ENCODE data around the gene SEMA3F. TPM values are rescaled to one million over a fixed set of nuclear protein-coding genes. Genes with fewer than 3 reads are reported as not detected.

Gene SEMA3F
- total and polyA plus RNA-seq, 4 donors = 0.60 to 4.8 (median 2.1) TPM

- no peak for DNase-seq (ENCODE audit: low spot score)
- WGBS = 24% methylated on average over 2 of the region's 2 CpGs
- no peaks in the 10 kb centered on the region for H3K9me3 ChIP-seq (ENCODE audit: control insufficient read depth in 4 of 4, low read length in 3 of 4)
- H3K4me1 ChIP-seq (ENCODE audit: control insufficient read depth in 4 of 4, insufficient read depth in 4 of 4, low read length in 3 of 4) = peaks cover 2 to 19% (median 10%) of the 10 kb centered on the region in 4 donors
- no peak overlapping the region for H3K27ac ChIP-seq (ENCODE audit: low read depth in 1 of 2, low read length in 2 of 2)
- no peaks in the 10 kb centered on the region for H3K36me3 ChIP-seq (ENCODE audit: control insufficient read depth in 4 of 4, insufficient read depth in 3 of 4, low read depth in 1 of 4, low read length in 3 of 4)
- H3K9ac ChIP-seq (ENCODE audit: low read depth in 1 of 2, low read length in 2 of 2) = no peak overlapping the region
- TF ChIP-seq RXRA (IDR thresholded peaks at IDR 0.05) (peak; percentile 88 to 89), EGR1 (IDR thresholded peaks at IDR 0.05; ENCODE audit: low read depth in 2 of 2) (peak in 1 of 2 donors; percentile 21), HNF4G (IDR thresholded peaks at IDR 0.05) (no peak), NR2F2 (IDR thresholded peaks at IDR 0.05) (peak; percentile 95), HNF4A (conservative IDR thresholded peaks at IDR 0.05) (peak; percentile 84 to 88), YY1 (IDR thresholded peaks at IDR 0.05) (peak; percentile 62), GABPA (IDR thresholded peaks at IDR 0.05 in 1 of 2, conservative IDR thresholded peaks at IDR 0.05 in 1 of 2) (no peak), REST (IDR thresholded peaks at IDR 0.05) (peak; percentile 32), ATF3 (IDR thresholded peaks at IDR 0.05) (no peak), SP1 (IDR thresholded peaks at IDR 0.05) (peak; percentile 67), RAD21 (IDR thresholded peaks at IDR 0.05) (peak in 1 of 2 donors; percentile 63)
- TF ChIP-seq, protein P1, sequence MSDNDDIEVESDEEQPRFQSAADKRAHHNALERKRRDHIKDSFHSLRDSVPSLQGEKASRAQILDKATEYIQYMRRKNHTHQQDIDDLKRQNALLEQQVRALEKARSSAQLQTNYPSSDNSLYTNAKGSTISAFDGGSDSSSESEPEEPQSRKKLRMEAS (IDR thresholded peaks at IDR 0.05) = no peak
- no peaks in the 10 kb centered on the region for H3K27me3 ChIP-seq (ENCODE audit: control insufficient read depth in 4 of 4, insufficient read depth in 4 of 4, low read length in 3 of 4)
- no peak overlapping the region for H3K4me3 ChIP-seq (ENCODE audit: low read depth in 1 of 3, low read length in 3 of 3)
These were observed 22.2 kb downstream of the SEMA3F start for GRCh38 chr3:50177346-50177745.

DNA sequence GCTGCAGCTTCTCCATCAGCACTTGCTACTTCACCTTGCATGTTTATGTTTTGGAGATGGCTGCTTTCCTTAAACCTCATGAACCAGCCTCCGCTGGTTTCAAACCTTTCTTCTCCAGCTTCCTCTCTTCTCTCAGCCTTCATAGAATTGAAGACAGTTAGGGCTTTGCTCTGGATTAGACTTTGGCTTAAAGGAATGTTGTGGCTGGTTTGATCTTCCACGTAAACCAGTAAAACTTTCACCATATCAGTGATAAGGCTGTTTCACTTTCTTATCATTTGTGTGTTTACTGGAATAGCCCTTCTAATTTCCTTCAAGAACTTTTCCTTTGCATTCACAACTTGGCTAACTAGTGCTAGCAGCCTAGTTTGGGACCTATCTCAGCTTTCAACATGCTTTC, 24.6 kb downstream of the SEMA3F start:
- TF ChIP-seq HNF4A (conservative IDR thresholded peaks at IDR 0.05) = no peak
- no peak for TF ChIP-seq REST (IDR thresholded peaks at IDR 0.05)
- TF ChIP-seq, protein P2, sequence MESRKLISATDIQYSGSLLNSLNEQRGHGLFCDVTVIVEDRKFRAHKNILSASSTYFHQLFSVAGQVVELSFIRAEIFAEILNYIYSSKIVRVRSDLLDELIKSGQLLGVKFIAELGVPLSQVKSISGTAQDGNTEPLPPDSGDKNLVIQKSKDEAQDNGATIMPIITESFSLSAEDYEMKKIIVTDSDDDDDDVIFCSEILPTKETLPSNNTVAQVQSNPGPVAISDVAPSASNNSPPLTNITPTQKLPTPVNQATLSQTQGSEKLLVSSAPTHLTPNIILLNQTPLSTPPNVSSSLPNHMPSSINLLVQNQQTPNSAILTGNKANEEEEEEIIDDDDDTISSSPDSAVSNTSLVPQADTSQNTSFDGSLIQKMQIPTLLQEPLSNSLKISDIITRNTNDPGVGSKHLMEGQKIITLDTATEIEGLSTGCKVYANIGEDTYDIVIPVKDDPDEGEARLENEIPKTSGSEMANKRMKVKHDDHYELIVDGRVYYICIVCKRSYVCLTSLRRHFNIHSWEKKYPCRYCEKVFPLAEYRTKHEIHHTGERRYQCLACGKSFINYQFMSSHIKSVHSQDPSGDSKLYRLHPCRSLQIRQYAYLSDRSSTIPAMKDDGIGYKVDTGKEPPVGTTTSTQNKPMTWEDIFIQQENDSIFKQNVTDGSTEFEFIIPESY (IDR thresholded peaks at IDR 0.05) = no peak
- TF ChIP-seq RXRA (IDR thresholded peaks at IDR 0.05) = no peak
- TF ChIP-seq CTCF (IDR thresholded peaks at IDR 0.05; ENCODE audit: low read depth, low read length, missing input control) = no peak
- TF ChIP-seq, protein P1 (IDR thresholded peaks at IDR 0.05) = no peak
- TF ChIP-seq TAF1 (conservative IDR thresholded peaks at IDR 0.05) = no peak
- no peak for TF ChIP-seq FOXA1 (IDR thresholded peaks at IDR 0.05)
- TF ChIP-seq EGR1 (IDR thresholded peaks at IDR 0.05; ENCODE audit: low read depth in 2 of 2) = no peak
- TF ChIP-seq FOXA2 (IDR thresholded peaks at IDR 0.05) = no peak
- TF ChIP-seq HNF4G (IDR thresholded peaks at IDR 0.05) = no peak
- no peak for TF ChIP-seq JUND (IDR thresholded peaks at IDR 0.05)
- no peak for TF ChIP-seq NR2F2 (IDR thresholded peaks at IDR 0.05)
- TF ChIP-seq GABPA (IDR thresholded peaks at IDR 0.05 in 1 of 2, conservative IDR thresholded peaks at IDR 0.05 in 1 of 2) = no peak
- no peak for TF ChIP-seq SP1 (IDR thresholded peaks at IDR 0.05)
- no peak for TF ChIP-seq ATF3 (IDR thresholded peaks at IDR 0.05)
- no peak for TF ChIP-seq RAD21 (IDR thresholded peaks at IDR 0.05)
- TF ChIP-seq YY1 (IDR thresholded peaks at IDR 0.05) = no peak
- Histone ChIP-seq H3K36me3 (ENCODE audit: control insufficient read depth in 4 of 4, insufficient read depth in 3 of 4, low read depth in 1 of 4, low read length in 3 of 4) (no peaks in the 10 kb centered on the region), H3K4me1 (ENCODE audit: control insufficient read depth in 4 of 4, insufficient read depth in 4 of 4, low read length in 3 of 4) (peaks cover 0 to 23% (median 14%) of the 10 kb centered on the region in 4 donors), H3K9me3 (ENCODE audit: control insufficient read depth in 4 of 4, low read length in 3 of 4) (no peaks in the 10 kb centered on the region), H3K27me3 (ENCODE audit: control insufficient read depth in 4 of 4, insufficient read depth in 4 of 4, low read length in 3 of 4) (no peaks in the 10 kb centered on the region), H3K4me3 (ENCODE audit: low read depth in 1 of 3, low read length in 3 of 3) (no peak overlapping the region), H3K27ac (ENCODE audit: low read depth in 1 of 2, low read length in 2 of 2) (no peak overlapping the region), H3K9ac (ENCODE audit: low read depth in 1 of 2, low read length in 2 of 2) (no peak overlapping the region)
- whole genome bisulfite sequencing = 32% methylated on average over 2 of the region's 2 CpGs
- no peak for DNase-seq (ENCODE audit: low spot score)

Data from liver (tissue), 9 donors.